H9 (cell line): Measurements from ENCODE around the gene ARL14EP. TPM values are rescaled to one million over a fixed set of nuclear protein-coding genes. Genes with fewer than 3 reads are reported as not detected.

ENCODE experiments used
- DNase-seq: peaks from one replicate; pipeline ENCODE4 v3.0.0-alpha.2; 2017
- H2AFZ ChIP-seq: one replicate; pipeline ENCODE4 v1.6.1; 2013; ENCODE audit warnings: mild to moderate bottlenecking, low read length, control low read depth, moderate library complexity
- H2AK5ac ChIP-seq: 2 replicates; pipeline ENCODE4 v1.6.1; 2013; ENCODE audit warnings: low read length, control low read depth, mixed read lengths; ENCODE audit not compliant: insufficient read length
- H2BK120ac ChIP-seq: one replicate; pipeline ENCODE4 v1.6.1; 2013; ENCODE audit warnings: low read depth, mild to moderate bottlenecking, low read length, control low read depth, inconsistent platforms; ENCODE audit not compliant: poor library complexity, severe bottlenecking
- H2BK12ac ChIP-seq: 2 replicates; pipeline ENCODE4 v1.6.1; 2013; ENCODE audit warnings: low read length, control low read depth, mixed read lengths, low read depth; ENCODE audit not compliant: insufficient read length
- H2BK15ac ChIP-seq: 2 replicates; pipeline ENCODE4 v1.6.1; 2013; ENCODE audit warnings: low read depth, low read length, control low read depth
- H2BK20ac ChIP-seq: one replicate; pipeline ENCODE4 v1.6.1; 2013; ENCODE audit warnings: low read depth, mild to moderate bottlenecking, low read length, control low read depth, inconsistent platforms; ENCODE audit not compliant: poor library complexity, severe bottlenecking
- H2BK5ac ChIP-seq: 2 replicates; pipeline ENCODE4 v1.6.1; 2013; ENCODE audit warnings: low read length, control low read depth, mixed read lengths; ENCODE audit not compliant: insufficient read length
- H3K14ac ChIP-seq: 2 replicates; pipeline ENCODE4 v1.6.1; 2013; ENCODE audit warnings: low read length, control low read depth; ENCODE audit not compliant: insufficient read depth
- H3K18ac ChIP-seq: 2 replicates; pipeline ENCODE4 v1.6.1; 2013; ENCODE audit warnings: low read depth, mild to moderate bottlenecking, mixed read lengths, low read length, control low read depth; ENCODE audit not compliant: insufficient read length
- H3K23ac ChIP-seq: 2 replicates; pipeline ENCODE4 v1.6.1; 2013; ENCODE audit warnings: low read length, control low read depth, mixed read lengths, low read depth; ENCODE audit not compliant: insufficient read length
- H3K23me2 ChIP-seq: 2 replicates; pipeline ENCODE4 v1.6.1; 2013; ENCODE audit warnings: low read depth, mild to moderate bottlenecking, mixed read lengths, low read length, control low read depth; ENCODE audit not compliant: insufficient read length, poor library complexity, severe bottlenecking
- H3K27ac ChIP-seq: 2 replicates; pipeline ENCODE4 v1.5.1; 2013; ENCODE audit warnings: low read length, control low read depth, mixed read lengths, low read depth; ENCODE audit not compliant: insufficient read length
- H3K27me3 ChIP-seq: 2 replicates; pipeline ENCODE4 v1.6.1; 2013; ENCODE audit warnings: low read length, control low read depth, inconsistent platforms; ENCODE audit not compliant: insufficient read depth
- H3K4ac ChIP-seq: 2 replicates; pipeline ENCODE4 v1.6.1; 2013; ENCODE audit warnings: low read depth, mild to moderate bottlenecking, control low read depth, inconsistent platforms, low read length, moderate library complexity
- H3K4me1 ChIP-seq: 2 replicates; pipeline ENCODE4 v1.6.1; 2013; ENCODE audit warnings: low read length, control low read depth, inconsistent platforms; ENCODE audit not compliant: insufficient read depth
- H3K4me2 ChIP-seq: 2 replicates; pipeline ENCODE4 v1.6.1; 2013; ENCODE audit warnings: low read length, control low read depth, mixed read lengths; ENCODE audit not compliant: insufficient read length, insufficient read depth
- H3K56ac ChIP-seq: 2 replicates; pipeline ENCODE4 v1.6.1; 2013; ENCODE audit warnings: low read depth, mild to moderate bottlenecking, mixed read lengths, low read length, control low read depth; ENCODE audit not compliant: insufficient read length
- H3K79me1 ChIP-seq: 2 replicates; pipeline ENCODE4 v1.6.1; 2013; ENCODE audit warnings: low read depth, mild to moderate bottlenecking, moderate library complexity, low read length, control low read depth, inconsistent platforms; ENCODE audit not compliant: insufficient read depth, poor library complexity, severe bottlenecking
- H3K79me2 ChIP-seq: 2 replicates; pipeline ENCODE4 v1.6.1; 2013; ENCODE audit warnings: low read length, control low read depth, inconsistent platforms; ENCODE audit not compliant: insufficient read depth
- H3K9ac ChIP-seq: 2 replicates; pipeline ENCODE4 v1.6.1; 2013; ENCODE audit warnings: low read length, control low read depth, mixed read lengths; ENCODE audit not compliant: insufficient read length; ENCODE audit errors: extremely low read depth
- H3K9me3 ChIP-seq: one replicate; pipeline ENCODE4 v1.6.1; 2013; ENCODE audit warnings: low read depth, low read length, inconsistent platforms; ENCODE audit not compliant: control insufficient read depth
- H3T11ph ChIP-seq: one replicate; pipeline ENCODE4 v1.6.1; 2013; ENCODE audit warnings: mild to moderate bottlenecking, low read length, control low read depth, inconsistent platforms
- H4K20me1 ChIP-seq: one replicate; pipeline ENCODE4 v1.6.1; 2013; ENCODE audit not compliant: control insufficient read depth, insufficient read length, insufficient read depth
- H4K5ac ChIP-seq: 2 replicates; pipeline ENCODE4 v1.6.1; 2013; ENCODE audit warnings: low read depth, mild to moderate bottlenecking, mixed read lengths, low read length, control low read depth; ENCODE audit not compliant: insufficient read length
- H4K8ac ChIP-seq: replicated peaks from 2 replicates; pipeline ENCODE4 v1.6.1; 2013; ENCODE audit warnings: low read length, control low read depth, mixed read lengths, low read depth; ENCODE audit not compliant: insufficient read length
- H4K91ac ChIP-seq: 2 replicates; pipeline ENCODE4 v1.6.1; 2013; ENCODE audit warnings: low read depth, mild to moderate bottlenecking, moderate library complexity, mixed read lengths, low read length, control low read depth; ENCODE audit not compliant: insufficient read length
- H3K27ac Mint-ChIP-seq, 3 experiments: 2 replicates in 2 of 3; 3 replicates in 1 of 3; pipeline ENCODE4 v1.8.0; 2020 to 2021; ENCODE audit warnings: mixed read lengths in 3 of 3, mild to moderate bottlenecking in 1 of 3, moderate library complexity in 1 of 3
- H3K27me3 Mint-ChIP-seq: 2 replicates; pipeline ENCODE4 v1.8.0; 2021; ENCODE audit warnings: low read depth, mild to moderate bottlenecking, moderate library complexity, mixed read lengths
- H3K36me3 Mint-ChIP-seq, 3 experiments: 2 replicates in 2 of 3; 3 replicates in 1 of 3; pipeline ENCODE4 v1.8.0; 2020 to 2021; ENCODE audit warnings: low read depth in 3 of 3, mixed read lengths in 3 of 3; ENCODE audit not compliant: insufficient read depth in 1 of 3
- H3K4me1 Mint-ChIP-seq, 2 experiments: 2 replicates each; pipeline ENCODE4 v1.8.0; 2020; ENCODE audit warnings: mixed read lengths in 2 of 2
- H3K4me3 Mint-ChIP-seq, 2 experiments: 2 replicates in 1 of 2; 3 replicates in 1 of 2; pipeline ENCODE4 v1.8.0; 2020 to 2021; ENCODE audit warnings: mild to moderate bottlenecking in 2 of 2, mixed read lengths in 2 of 2, moderate library complexity in 1 of 2
- H3K9me3 Mint-ChIP-seq, 2 experiments: 2 replicates in 1 of 2; 3 replicates in 1 of 2; pipeline ENCODE4 v1.8.0; 2020; ENCODE audit warnings: mild to moderate bottlenecking in 2 of 2, mixed read lengths in 2 of 2, moderate library complexity in 1 of 2
- CTCF ChIP-seq: fragments of 200-600 bp; sonication (generic); conservative IDR thresholded peaks from 3 replicates; pipeline ENCODE4 v1.8.0; 2021; ENCODE audit warnings: antibody characterized with exemption, mild to moderate bottlenecking
- WGBS: extraction: QIAGEN DNeasy Blood & Tissue Kit; methylation state at CpG from one replicate; pipeline ENCODE4 v1.1.7; 2013; ENCODE audit warnings: missing lambda C conversion rate, low lambda C conversion rate, mixed read lengths; ENCODE audit not compliant: insufficient read length; ENCODE audit errors: extremely low coverage; 5-methylcytosine and 5-hydroxymethylcytosine counted together
- total RNA-seq: library from RNA; stranded (reverse); gene quantifications from 2 replicates; pipeline ENCODE4 v1.2.1, GENCODE V29; 2021

The ARL14EP gene
- total RNA-seq, 1 experiment from 2014 or later, result 20.9 TPM

- Histone ChIP-seq H2BK12ac (no peak overlapping the region), H3K79me2 (0 out of 2 replicates have a peak, but pooled peaks cover 2% of the 10 kb centered on the region), H3K4me2 (no peak overlapping the region), H3K56ac (no peak overlapping the region), H2BK5ac (no peak overlapping the region), H3K4me1 (no peaks in the 10 kb centered on the region), H3K18ac (no peak overlapping the region), H3T11ph (no peak overlapping the region), H3K27ac (no peak overlapping the region), H4K91ac (no peak overlapping the region), H3K23ac (no peak overlapping the region), H3K27me3 (no peaks in the 10 kb centered on the region), H4K5ac (no peak overlapping the region), H3K14ac (no peak overlapping the region), H3K9me3 (no peaks in the 10 kb centered on the region), H2AFZ (no peak overlapping the region), H3K79me1 (no peaks in the 10 kb centered on the region), H4K20me1 (no peaks in the 10 kb centered on the region), H2BK20ac (no peak overlapping the region), H3K4ac (no peak overlapping the region), H2BK15ac (no peak overlapping the region), H2AK5ac (no peak overlapping the region), H3K23me2 (no peaks in the 10 kb centered on the region), H3K9ac (no peak overlapping the region), H4K8ac (no peak overlapping the region), H2BK120ac (no peak overlapping the region)
- H3K36me3 Mint-ChIP-seq, result peaks cover 24 to 49% (median 43%) of the 10 kb centered on the region in 3 experiments; a peak in 6 of 7 replicates
- peak; percentile 74 for TF ChIP-seq CTCF
- no CpG with 5 or more reads among the region's 3 CpGs for WGBS
- no peak for DNase-seq
- H3K27me3 Mint-ChIP-seq, result no peaks in the 10 kb centered on the region
- no peaks in the 10 kb centered on the region for H3K4me1 Mint-ChIP-seq
- H3K4me3 Mint-ChIP-seq, result no peak overlapping the region
- H3K9me3 Mint-ChIP-seq, result no peaks in the 10 kb centered on the region
- no peak overlapping the region for H3K27ac Mint-ChIP-seq
Observed at GRCh38 chr11:30333405-30333804, 10.5 kb downstream of the ARL14EP start.
